ENCODE results near the gene ROPN1.
"Not testable (repeated sequence)": the region's sequence is repeated elsewhere in the genome, so short reads cannot be mapped to it uniquely, and the experiment has no call there.

Gene ROPN1

GRCh38 chr3:123997543-123997942, 5.6 kb upstream of the ROPN1 start:
- no peak for DNase-seq (ENCODE audit: low read depth, low spot score)

- no peak for DNase-seq (ENCODE audit: low read depth, low spot score)
These were observed 1.9 kb upstream of the ROPN1 start for GRCh38 chr3:123993818-123994217.

- DNase-seq (ENCODE audit: low read depth, low spot score) = no peak
These were observed 5.5 kb downstream of the ROPN1 start for GRCh38 chr3:123986427-123986826.

GRCh38 chr3:123984957-123985356, 7.0 kb downstream of the ROPN1 start:
- DNase-seq (ENCODE audit: low read depth, low spot score) = no peak

GRCh38 chr3:123984350-123984749, 7.6 kb downstream of the ROPN1 start:
- no peak for DNase-seq (ENCODE audit: low read depth, low spot score)

- DNase-seq (ENCODE audit: low read depth, low spot score) = not testable (repeated sequence)
These were observed 10.6 kb downstream of the ROPN1 start for GRCh38 chr3:123981317-123981716.

- DNase-seq (ENCODE audit: low read depth, low spot score) = no peak
These were observed 11.4 kb downstream of the ROPN1 start for GRCh38 chr3:123980539-123980938.

GRCh38 chr3:123979525-123980501, 12.1 kb downstream of the ROPN1 start:
- DNase-seq (ENCODE audit: low read depth, low spot score) = not testable (repeated sequence)

GRCh38 chr3:123976904-123977303, 15.0 kb downstream of the ROPN1 start:
- DNase-seq (ENCODE audit: low read depth, low spot score) = not testable (repeated sequence)

GRCh38 chr3:123976181-123976898, 15.6 kb downstream of the ROPN1 start:
- DNase-seq (ENCODE audit: low read depth, low spot score) = not testable (repeated sequence)

GRCh38 chr3:123975030-123975429, 16.9 kb downstream of the ROPN1 start:
- not testable (repeated sequence) for DNase-seq (ENCODE audit: low read depth, low spot score)

- DNase-seq (ENCODE audit: low read depth, low spot score) = no peak
These were observed 20.5 kb downstream of the ROPN1 start for GRCh38 chr3:123971406-123971805.

GRCh38 chr3:123967260-123967659, 24.7 kb downstream of the ROPN1 start:
- not testable (repeated sequence) for DNase-seq (ENCODE audit: low read depth, low spot score)

GRCh38 chr3:123966799-123967198, 25.1 kb downstream of the ROPN1 start:
- DNase-seq (ENCODE audit: low read depth, low spot score) = not testable (repeated sequence)

GRCh38 chr3:123964793-123965192, 27.1 kb downstream of the ROPN1 start:
- DNase-seq (ENCODE audit: low read depth, low spot score) = not testable (repeated sequence)

- no peak for DNase-seq (ENCODE audit: low read depth, low spot score)
These were observed 30.4 kb downstream of the ROPN1 start for GRCh38 chr3:123961508-123961856.

GRCh38 chr3:123960781-123961507, 31.0 kb downstream of the ROPN1 start, which contains the start of gene CCDC14:
TSS of gene CCDC14 (minus strand) at chr3:123961229. CDS start at chr3:123961173, 56 bp downstream.
- peak; percentile 43 for DNase-seq (ENCODE audit: low read depth, low spot score)

- DNase-seq (ENCODE audit: low read depth, low spot score) = no peak
These were observed 38.2 kb downstream of the ROPN1 start for GRCh38 chr3:123953735-123954134.

- DNase-seq (ENCODE audit: low read depth, low spot score) = no peak
These were observed 38.9 kb downstream of the ROPN1 start for GRCh38 chr3:123952844-123953520.

- no peak for DNase-seq (ENCODE audit: low read depth, low spot score)
These were observed 40.1 kb downstream of the ROPN1 start for GRCh38 chr3:123951522-123952447.

All from activated CD4-positive, CD25-positive, alpha-beta regulatory T cell treated with anti-CD3 and anti-CD28 coated beads, Interleukin-2, amount 50 U/mL, for 16 hours (primary cell).